Panc1 (cell line): ENCODE results near the gene BUD31.

Experiments used
- CTCF ChIP-seq: fragments of 450-650 bp; IDR thresholded peaks from 2 replicates; pipeline ENCODE4 v1.5.1; 2017; ENCODE audit warnings: mild to moderate bottlenecking
- POLR2AphosphoS5 ChIP-seq: IDR thresholded peaks from 2 replicates; pipeline ENCODE4 v1.6.1; 2012; ENCODE audit warnings: mild to moderate bottlenecking, low read depth, low read length, moderate library complexity
- TCF7L2 ChIP-seq: IDR thresholded peaks from 2 replicates; pipeline ENCODE4 v1.6.1; 2011; ENCODE audit warnings: mild to moderate bottlenecking, low read depth, low read length, inconsistent platforms

- TF ChIP-seq CTCF, result no peak
- TF ChIP-seq POLR2AphosphoS5, result no peak; the same call in 1 of the 2 replicates
- no peak for TF ChIP-seq TCF7L2
Observed at GRCh38 chr7:99380823-99381663, 27.7 kb upstream of the BUD31 start.
